Heart left ventricle (tissue), 13 donors: ENCODE results near the gene CTNND2.

ENCODE experiments used
- POLR2A ChIP-seq, 2 donors: fragments of 450-650 bp; IDR thresholded peaks; one replicate each; pipeline ENCODE4 v1.6.1; 2017; ENCODE audit warnings: antibody characterized with exemption in 2 of 2, mild to moderate bottlenecking in 2 of 2, moderate library complexity in 2 of 2
- TF ChIP-seq, protein P1 (sequence below), 12 donors: fragments of 200-600 bp; sonication (generic) in 4 of 12; IDR thresholded peaks; one replicate each; pipeline versions ENCODE4 v1.5.0 to v1.8.0; 2018 to 2022; ENCODE audit warnings: antibody characterized with exemption in 12 of 12, mild to moderate bottlenecking in 5 of 12
- donor health status: ischemic (EF 13 %, LVEDD 7.1; RV severe dilation, severe dysfunction).
- donor health status: DM: no; HTN: yes; CAD: no.
- donor health status: DM: no; HTN: no; CAD: no.
- donor health status: ischemic (EF 25% LVEDD 6.9; RV normal size, moderate dysfunction).
- donor health status: ischemic (EF 25% LVEDD 5.7; RV mildly dilated, moderate dysfunction).
- donor health status: ischemic (EF 35%, LVEDD 5.7; RV mildly dilated, moderate dysfunction).
- donor health status: nonischemic (EF 11% LVEDD 7.7; RV severe dilation, severe dysfunction).
- donor health status: DM: yes; HTN: yes; CAD: no.
- donor health status: PGD.
- donor health status: ischemic (EF 29% LVEDD 5.4; RV normal size, mild dysfunction).
- donor health status: nonischemic (EF 23%, LVEDD 6.1; RV moderate dilation, normal function).

DNA sequence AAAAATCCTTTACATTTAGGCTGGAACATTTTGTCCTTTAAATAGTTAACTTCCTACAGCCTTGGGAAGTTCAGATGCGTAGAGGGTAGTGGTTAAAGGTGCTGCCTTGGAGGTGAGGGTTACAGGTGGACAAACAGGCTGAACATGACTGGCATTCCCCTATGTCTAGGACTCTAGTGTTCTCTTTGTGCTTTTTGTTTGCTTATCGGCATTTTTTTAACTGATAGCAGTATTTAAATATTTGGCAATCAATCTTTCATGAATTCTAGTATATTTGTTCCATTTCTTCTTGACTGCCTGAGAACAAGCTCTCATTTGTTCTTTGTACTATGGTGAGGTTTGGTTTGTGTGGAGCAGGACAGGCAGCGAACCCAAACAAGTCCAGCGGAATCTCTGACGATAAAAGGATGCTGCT lies 307.6 kb downstream of the CTNND2 start:
- TF ChIP-seq, protein P1, sequence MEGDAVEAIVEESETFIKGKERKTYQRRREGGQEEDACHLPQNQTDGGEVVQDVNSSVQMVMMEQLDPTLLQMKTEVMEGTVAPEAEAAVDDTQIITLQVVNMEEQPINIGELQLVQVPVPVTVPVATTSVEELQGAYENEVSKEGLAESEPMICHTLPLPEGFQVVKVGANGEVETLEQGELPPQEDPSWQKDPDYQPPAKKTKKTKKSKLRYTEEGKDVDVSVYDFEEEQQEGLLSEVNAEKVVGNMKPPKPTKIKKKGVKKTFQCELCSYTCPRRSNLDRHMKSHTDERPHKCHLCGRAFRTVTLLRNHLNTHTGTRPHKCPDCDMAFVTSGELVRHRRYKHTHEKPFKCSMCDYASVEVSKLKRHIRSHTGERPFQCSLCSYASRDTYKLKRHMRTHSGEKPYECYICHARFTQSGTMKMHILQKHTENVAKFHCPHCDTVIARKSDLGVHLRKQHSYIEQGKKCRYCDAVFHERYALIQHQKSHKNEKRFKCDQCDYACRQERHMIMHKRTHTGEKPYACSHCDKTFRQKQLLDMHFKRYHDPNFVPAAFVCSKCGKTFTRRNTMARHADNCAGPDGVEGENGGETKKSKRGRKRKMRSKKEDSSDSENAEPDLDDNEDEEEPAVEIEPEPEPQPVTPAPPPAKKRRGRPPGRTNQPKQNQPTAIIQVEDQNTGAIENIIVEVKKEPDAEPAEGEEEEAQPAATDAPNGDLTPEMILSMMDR (IDR thresholded peaks at IDR 0.05): no peak
- TF ChIP-seq POLR2A (IDR thresholded peaks at IDR 0.05): no peak
